HepG2 (cell line): ENCODE data around the gene OVAAL. TPM values are rescaled to one million over a fixed set of nuclear protein-coding genes. Genes with fewer than 3 reads are reported as not detected.

Source experiments
- ATAC-seq: fragments of 200-7000 bp; cut with Tn5 transposase; 3 replicates; pipeline ENCODE4 v1.9.1; 2020; ENCODE audit warnings: mild to moderate bottlenecking, moderate library complexity
- BruUV-seq: library from RNA; stranded (reverse); fragments of 400-500 nt; replicated peaks from 2 replicates; lab custom pipeline; 2021; lab: Mats Ljungman, UMichigan
- CTCF ChIA-PET: fragments of 300-600 bp; formaldehyde crosslinking; extraction: SDS; loops from one replicate; lab custom pipeline; 2021; ENCODE audit warnings: low total read pairs, inconsistent platforms, low intra/inter-chr PET ratio; lab: Yijun Ruan, JAX
- POLR2A ChIA-PET: fragments of 350-600 bp; sonication (Branson Sonifier 250); formaldehyde crosslinking; loops from one replicate; lab custom pipeline; 2020; ENCODE audit warnings: antibody characterized with exemption, inconsistent platforms; lab: Yijun Ruan, JAX
- DNase-seq: peaks from one replicate; pipeline ENCODE4 v3.0.0-alpha.2; 2015; ENCODE audit warnings: low spot score
- FAIRE-seq: peaks from 3 replicates; lab custom pipeline; 2011; peaks lifted over from hg19 to GRCh38; lab: Jason Lieb, UNC
- H2AFZ ChIP-seq: one replicate; pipeline ENCODE4 v1.6.1; 2011; ENCODE audit warnings: low read length, inconsistent platforms
- H3K27ac ChIP-seq: fragments of 300-600 bp; 3 replicates; pipeline ENCODE4 v1.8.0; 2011; ENCODE audit warnings: mixed run types, mild to moderate bottlenecking, mixed read lengths, low read length, inconsistent platforms; ENCODE audit not compliant: insufficient read depth; ENCODE audit errors: extremely low read length
- H3K27me3 ChIP-seq, 2 experiments: fragments of 200-600 bp in 1 of 2; 2 replicates in 1 of 2; 3 replicates in 1 of 2; pipeline versions ENCODE4 v1.6.0 to v1.8.0; 2011; ENCODE audit warnings: low read length in 2 of 2, mild to moderate bottlenecking in 2 of 2, moderate library complexity in 2 of 2, inconsistent platforms in 1 of 2; ENCODE audit not compliant: insufficient read depth in 2 of 2, control insufficient read depth in 1 of 2
- H3K36me3 ChIP-seq, 2 experiments: fragments of 200-600 bp in 1 of 2; replicated peaks in 1 of 2; 2 replicates in 1 of 2; 3 replicates in 1 of 2; pipeline versions ENCODE4 v1.5.1 to v1.8.0; 2011; ENCODE audit warnings: low read length in 2 of 2, inconsistent platforms in 1 of 2; ENCODE audit not compliant: insufficient read depth in 2 of 2, control insufficient read depth in 1 of 2
- H3K4me1 ChIP-seq: 2 replicates; pipeline ENCODE4 v1.5.1; 2012; ENCODE audit warnings: low read length, inconsistent platforms; ENCODE audit not compliant: insufficient read depth
- H3K4me2 ChIP-seq: 2 replicates; pipeline ENCODE4 v1.6.0; 2011; ENCODE audit warnings: low read depth, low read length, inconsistent platforms
- H3K4me3 ChIP-seq, 3 experiments: fragments of 200-600 bp in 1 of 3; sonication (generic), shearing (Covaris generic) in 1 of 3; replicated peaks in 1 of 3; 2 replicates each; pipeline ENCODE4 v1.5.1; 2011 to 2016; ENCODE audit warnings: low read length in 3 of 3, inconsistent platforms in 2 of 3, low read depth in 2 of 3, mild to moderate bottlenecking in 2 of 3, control low read depth in 1 of 3, mixed read lengths in 1 of 3; ENCODE audit not compliant: insufficient read depth in 1 of 3
- H3K79me2 ChIP-seq: one replicate; pipeline ENCODE4 v1.6.1; 2011; ENCODE audit warnings: low read length, inconsistent platforms; ENCODE audit not compliant: insufficient read depth
- H3K9ac ChIP-seq: 2 replicates; pipeline ENCODE4 v1.6.0; 2011; ENCODE audit warnings: mild to moderate bottlenecking, low read depth, low read length, inconsistent platforms; ENCODE audit not compliant: insufficient read depth
- H3K9me3 ChIP-seq: 2 replicates; pipeline ENCODE4 v1.5.1; 2012; ENCODE audit warnings: mild to moderate bottlenecking, low read length
- H4K20me1 ChIP-seq: 2 replicates; pipeline ENCODE4 v1.6.0; 2011; ENCODE audit warnings: inconsistent platforms, mild to moderate bottlenecking, low read length, moderate library complexity; ENCODE audit not compliant: insufficient read depth
- FOSL2 ChIP-seq: sonication (generic); formaldehyde crosslinking; IDR thresholded peaks from 2 replicates; pipeline ENCODE4 v1.4.0; 2020; ENCODE audit warnings: missing genetic modification reagents
- GTF3A ChIP-seq: sonication (generic); formaldehyde crosslinking; conservative IDR thresholded peaks from 2 replicates; pipeline ENCODE4 v1.4.0; 2020; ENCODE audit warnings: mild to moderate bottlenecking, missing genetic modification reagents
- MED1 ChIP-seq: sonication (generic); formaldehyde crosslinking; IDR thresholded peaks from 2 replicates; pipeline ENCODE4 v1.4.0; 2020; ENCODE audit warnings: missing genetic modification reagents
- MLLT10 ChIP-seq: sonication (generic); formaldehyde crosslinking; IDR thresholded peaks from 2 replicates; pipeline ENCODE4 v1.4.0; 2020; ENCODE audit warnings: missing genetic modification reagents
- MXD4 ChIP-seq: IDR thresholded peaks from 2 replicates; pipeline ENCODE4 v1.6.1; 2016; ENCODE audit warnings: mild to moderate bottlenecking, missing biosample characterization, missing genetic modification reagents
- POGZ ChIP-seq: sonication (generic); formaldehyde crosslinking; IDR thresholded peaks from 2 replicates; pipeline ENCODE4 v1.4.0; 2020; ENCODE audit warnings: mild to moderate bottlenecking, missing genetic modification reagents
- TEAD3 ChIP-seq: optimal IDR thresholded peaks from 2 replicates; pipeline ENCODE3; 2016; ENCODE audit warnings: borderline replicate concordance
- ZC3H4 ChIP-seq: sonication (generic); formaldehyde crosslinking; IDR thresholded peaks from 2 replicates; pipeline ENCODE4 v1.4.0; 2020; ENCODE audit warnings: missing genetic modification reagents, borderline replicate concordance
- ZNF446 ChIP-seq: sonication (generic); formaldehyde crosslinking; IDR thresholded peaks from 2 replicates; pipeline ENCODE4 v1.5.0; 2020; ENCODE audit warnings: mild to moderate bottlenecking, missing genetic modification reagents
- WGBS: methylation state at CpG from one replicate; pipeline ENCODE4 v1.1.6; 2017; ENCODE audit warnings: low lambda C conversion rate; 5-methylcytosine and 5-hydroxymethylcytosine counted together
- in situ Hi-C: cut with HindIII; loops from 2 replicates; pipeline ENCODE4 v1.10.0; 2017; ENCODE audit warnings: low pct_unique_long_range_greater_than_20kb; ENCODE audit not compliant: extremely low pct_ligation_motif_present
- intact Hi-C: fragments of 100-400 bp; cut with micrococcal nuclease; formaldehyde crosslinking; loops from one replicate; pipeline ENCODE4 v1.10.0; 2022; ENCODE audit not compliant: unreplicated experiment
- polyA plus RNA-seq, 8 experiments: library from polyadenylated mRNA; depleted of rRNA in 3 of 8; stranded (reverse) in 7 of 8; unstranded in 1 of 8; fragments of >200 nt; fragmentation: Illumina TruSeq in 4 of 8; extraction: Trizol in 4 of 8; gene quantifications; 2 replicates each; pipeline versions ENCODE4 v1.2.1 to v1.2.3, GENCODE V29; 2011 to 2016; ENCODE audit warnings: low read depth in 4 of 8, missing spikeins in 1 of 8, mixed read lengths in 1 of 8; ENCODE audit not compliant: insufficient read depth in 1 of 8
- total RNA-seq, 5 experiments: library from RNA; depleted of rRNA; stranded (reverse); fragments of >200 nt; fragmentation: Illumina TruSeq; extraction: Trizol; gene quantifications; 2 replicates each; pipeline ENCODE4 v1.2.3, GENCODE V29; 2016; ENCODE audit warnings: low read depth in 1 of 5
- TF ChIP-seq, protein P1 (sequence below): sonication (generic); formaldehyde crosslinking; IDR thresholded peaks from 2 replicates; pipeline ENCODE4 v1.9.0; 2021; ENCODE audit warnings: missing genetic modification reagents, borderline replicate concordance

The OVAAL gene
- total and polyA plus RNA-seq, 2 of the 13 experiments (the other 11 are each of a cell fraction or from before 2014, with no cell fraction given), result 0.04 TPM; not detected in 1

DNA sequence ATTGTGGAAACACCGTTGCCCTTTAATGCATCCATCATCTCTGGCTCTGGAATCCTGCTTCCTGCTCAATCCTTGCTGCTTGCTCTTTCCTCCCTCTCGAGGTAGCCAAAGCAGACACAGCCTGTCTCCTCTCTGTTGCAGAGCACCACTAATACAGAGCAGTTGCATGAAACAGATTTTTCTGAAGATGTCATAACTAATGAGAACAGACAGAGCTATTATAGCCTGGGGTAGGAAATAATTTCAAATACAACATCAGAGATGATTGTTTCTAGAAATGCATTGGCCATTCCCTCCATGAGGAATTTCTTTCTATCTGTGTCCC, 33.1 kb upstream of the OVAAL start (continued):
- TF ChIP-seq, protein P1, sequence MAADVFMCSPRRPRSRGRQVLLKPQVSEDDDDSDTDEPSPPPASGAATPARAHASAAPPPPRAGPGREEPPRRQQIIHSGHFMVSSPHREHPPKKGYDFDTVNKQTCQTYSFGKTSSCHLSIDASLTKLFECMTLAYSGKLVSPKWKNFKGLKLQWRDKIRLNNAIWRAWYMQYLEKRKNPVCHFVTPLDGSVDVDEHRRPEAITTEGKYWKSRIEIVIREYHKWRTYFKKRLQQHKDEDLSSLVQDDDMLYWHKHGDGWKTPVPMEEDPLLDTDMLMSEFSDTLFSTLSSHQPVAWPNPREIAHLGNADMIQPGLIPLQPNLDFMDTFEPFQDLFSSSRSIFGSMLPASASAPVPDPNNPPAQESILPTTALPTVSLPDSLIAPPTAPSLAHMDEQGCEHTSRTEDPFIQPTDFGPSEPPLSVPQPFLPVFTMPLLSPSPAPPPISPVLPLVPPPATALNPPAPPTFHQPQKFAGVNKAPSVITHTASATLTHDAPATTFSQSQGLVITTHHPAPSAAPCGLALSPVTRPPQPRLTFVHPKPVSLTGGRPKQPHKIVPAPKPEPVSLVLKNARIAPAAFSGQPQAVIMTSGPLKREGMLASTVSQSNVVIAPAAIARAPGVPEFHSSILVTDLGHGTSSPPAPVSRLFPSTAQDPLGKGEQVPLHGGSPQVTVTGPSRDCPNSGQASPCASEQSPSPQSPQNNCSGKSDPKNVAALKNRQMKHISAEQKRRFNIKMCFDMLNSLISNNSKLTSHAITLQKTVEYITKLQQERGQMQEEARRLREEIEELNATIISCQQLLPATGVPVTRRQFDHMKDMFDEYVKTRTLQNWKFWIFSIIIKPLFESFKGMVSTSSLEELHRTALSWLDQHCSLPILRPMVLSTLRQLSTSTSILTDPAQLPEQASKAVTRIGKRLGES (CRISPR knock-in tag), result no peak
- no peak for TF ChIP-seq ZNF446
- no peak for TF ChIP-seq ZC3H4 (CRISPR knock-in tag)
- no peak for TF ChIP-seq GTF3A
- TF ChIP-seq MXD4 (CRISPR knock-in tag), result no peak

DNA sequence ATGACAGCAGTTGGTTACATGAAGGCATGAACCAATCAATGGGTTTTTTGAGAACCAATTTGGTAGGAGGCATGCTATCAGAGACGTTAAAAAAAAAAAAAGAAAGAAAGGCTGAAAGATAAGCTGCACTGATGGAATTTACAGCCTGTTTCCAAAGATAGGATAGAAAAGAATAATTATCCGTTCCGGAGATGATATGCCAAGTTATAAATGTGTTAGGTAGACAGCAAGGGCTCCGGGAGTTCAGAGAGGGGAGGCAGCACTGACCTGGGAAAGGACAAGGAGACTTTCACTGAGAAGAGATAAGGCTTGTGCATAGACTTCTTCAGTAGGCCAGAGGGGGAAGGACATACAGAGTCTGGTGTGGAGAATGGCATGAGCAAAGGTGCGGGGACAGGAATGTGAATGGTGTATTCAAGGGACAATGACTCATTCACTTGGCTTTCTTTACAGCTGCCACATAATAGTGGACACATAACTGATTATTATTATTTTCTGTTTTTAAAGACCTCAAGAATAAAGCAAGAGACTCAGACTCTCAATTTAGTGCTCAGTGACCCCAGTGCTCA, 31.6 kb upstream of the OVAAL start:
- H2AFZ ChIP-seq, result no peak overlapping the region
- WGBS, result 60% methylated on average over 5 of the region's 5 CpGs
- DNase-seq (peak; percentile 39), FAIRE-seq (no peak), ATAC-seq (peak; percentile 57)
- no peaks in the 10 kb centered on the region for H4K20me1 ChIP-seq
- in situ Hi-C loops, result no loop called here
- no TSS peak for BruUV-seq
- no peak overlapping the region for H3K9ac ChIP-seq
- ChIA-PET CTCF (interaction anchor here (0.7 kb wide), 1 partner anchor 336 kb away, joined by 3 read pairs; no protein-coding TSS in a partner anchor), POLR2A (no interaction called here)
- peaks cover 38% of the 10 kb centered on the region for H3K4me1 ChIP-seq
- TF ChIP-seq POGZ (CRISPR knock-in tag) (no peak), TEAD3 (CRISPR knock-in tag) (peak; percentile 29), MED1 (CRISPR knock-in tag) (no peak), MLLT10 (CRISPR knock-in tag) (no peak), FOSL2 (peak; percentile 80)
- no peak overlapping the region for H3K27ac ChIP-seq
- H3K4me2 ChIP-seq, result no peak overlapping the region
- H3K27me3 ChIP-seq, result no peaks in the 10 kb centered on the region
- intact Hi-C loops, result no loop called here
- no peak overlapping the region for H3K4me3 ChIP-seq
- H3K79me2 ChIP-seq, result no peaks in the 10 kb centered on the region
- H3K36me3 ChIP-seq, result no peaks in the 10 kb centered on the region
- no peaks in the 10 kb centered on the region for H3K9me3 ChIP-seq
